ENCODE measurements around the gene C1QL2. TPM values are rescaled to one million over a fixed set of nuclear protein-coding genes. Genes with fewer than 3 reads are reported as not detected.

C1QL2 gene
- total RNA-seq, 2 experiments from 2014 or later, result not detected

DNA sequence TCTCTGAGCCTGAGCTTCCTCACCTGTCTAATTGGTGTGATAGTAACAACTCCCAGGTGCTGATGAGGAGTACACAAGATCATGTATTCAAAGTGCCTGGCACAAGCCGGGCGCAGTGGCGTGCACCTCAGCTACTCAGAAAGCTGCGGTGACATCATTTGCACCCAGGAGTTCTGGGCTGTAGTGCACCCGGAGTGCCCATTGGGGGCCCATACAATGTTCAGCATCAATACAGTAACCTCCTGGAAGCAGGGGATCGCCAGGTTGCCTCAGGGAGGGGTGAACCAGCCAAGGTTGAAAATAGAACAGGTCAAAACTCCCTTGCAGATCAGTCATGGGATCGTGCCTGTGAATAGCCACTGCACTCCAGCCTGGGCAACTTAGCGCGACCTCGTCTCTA is 11.2 kb upstream of the C1QL2 start:
- Mint-ChIP-seq H3K27ac (no peak overlapping the region), H3K4me1 (no peaks in the 10 kb centered on the region), H3K9me3 (no peaks in the 10 kb centered on the region), H3K4me3 (no peak overlapping the region), H3K27me3 (peaks cover 22% of the 10 kb centered on the region), H3K36me3 (no peaks in the 10 kb centered on the region)
- DNase-seq, result no peak

DNA sequence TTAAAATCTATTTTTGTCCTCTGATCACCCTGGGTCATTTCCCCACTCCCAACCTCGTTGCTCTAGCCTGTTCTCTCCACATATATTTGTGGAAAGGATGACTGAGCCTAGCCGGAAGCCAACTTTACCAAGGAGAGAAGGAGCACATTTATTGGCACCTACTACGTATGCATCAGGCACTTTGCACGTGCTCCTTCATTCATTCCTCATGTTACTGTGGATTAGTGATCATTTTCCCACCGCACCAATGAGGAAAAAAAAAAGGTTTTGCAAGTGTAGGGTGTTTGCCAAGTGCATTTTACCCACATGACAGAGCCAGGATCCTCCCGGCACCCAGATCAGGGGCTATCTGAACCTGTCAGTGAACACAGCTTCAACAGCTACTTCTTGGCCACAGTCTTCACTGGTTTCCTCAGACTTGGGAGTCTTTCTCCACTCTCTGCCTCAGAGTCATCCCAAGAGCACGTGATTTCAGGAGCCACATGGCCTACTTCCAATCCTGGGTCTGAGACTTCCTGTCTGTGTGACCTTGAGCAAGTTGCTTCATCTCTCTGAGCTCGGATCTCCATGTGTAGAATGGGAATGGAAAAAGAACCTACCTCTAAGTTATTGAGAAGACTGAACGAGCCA is 1.9 kb upstream of the C1QL2 start:
- H3K36me3 Mint-ChIP-seq, result no peaks in the 10 kb centered on the region
- H3K27me3 Mint-ChIP-seq, result peaks cover 54% of the 10 kb centered on the region
- no peak overlapping the region for H3K27ac Mint-ChIP-seq
- no peak for DNase-seq
- no peak overlapping the region for H3K4me3 Mint-ChIP-seq
- H3K4me1 Mint-ChIP-seq, result peaks cover 6% of the 10 kb centered on the region
- no peaks in the 10 kb centered on the region for H3K9me3 Mint-ChIP-seq

DNA sequence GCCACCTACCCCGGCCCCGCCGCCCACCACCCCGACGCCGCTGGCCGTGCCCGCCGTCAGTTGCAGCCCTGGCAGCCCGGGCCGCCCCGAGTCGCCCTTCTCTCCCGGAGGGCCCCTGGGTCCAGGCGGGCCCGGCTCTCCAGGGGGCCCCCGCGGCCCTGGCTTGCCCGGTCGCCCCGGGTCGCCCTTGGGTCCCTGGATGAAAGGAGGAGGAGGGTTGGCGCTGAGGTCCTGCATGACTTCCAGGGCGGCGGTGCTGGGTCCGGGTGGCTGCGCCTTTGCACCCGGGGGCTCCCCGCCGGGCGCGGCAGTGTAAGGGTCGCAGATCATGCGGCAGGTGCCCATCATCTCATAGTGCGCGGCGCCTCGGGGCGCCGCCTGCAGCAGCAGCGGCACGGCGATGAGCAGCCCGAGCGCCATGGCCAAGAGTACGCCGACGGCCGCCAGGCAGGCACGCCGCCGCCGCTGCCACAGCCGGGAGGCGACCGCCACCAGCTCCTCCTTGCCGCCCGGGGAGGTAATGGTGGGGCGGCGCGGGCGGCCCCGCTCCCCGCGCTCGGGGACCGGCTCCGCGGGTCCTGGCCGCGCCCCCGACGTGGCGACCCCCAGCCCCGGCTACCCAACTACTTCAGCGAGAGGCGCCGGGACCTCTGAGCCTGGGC is 570 bp downstream of the C1QL2 start:
- Mint-ChIP-seq H3K9me3 (no peaks in the 10 kb centered on the region), H3K27ac (no peak overlapping the region), H3K27me3 (peaks cover 68% of the 10 kb centered on the region)

DNA sequence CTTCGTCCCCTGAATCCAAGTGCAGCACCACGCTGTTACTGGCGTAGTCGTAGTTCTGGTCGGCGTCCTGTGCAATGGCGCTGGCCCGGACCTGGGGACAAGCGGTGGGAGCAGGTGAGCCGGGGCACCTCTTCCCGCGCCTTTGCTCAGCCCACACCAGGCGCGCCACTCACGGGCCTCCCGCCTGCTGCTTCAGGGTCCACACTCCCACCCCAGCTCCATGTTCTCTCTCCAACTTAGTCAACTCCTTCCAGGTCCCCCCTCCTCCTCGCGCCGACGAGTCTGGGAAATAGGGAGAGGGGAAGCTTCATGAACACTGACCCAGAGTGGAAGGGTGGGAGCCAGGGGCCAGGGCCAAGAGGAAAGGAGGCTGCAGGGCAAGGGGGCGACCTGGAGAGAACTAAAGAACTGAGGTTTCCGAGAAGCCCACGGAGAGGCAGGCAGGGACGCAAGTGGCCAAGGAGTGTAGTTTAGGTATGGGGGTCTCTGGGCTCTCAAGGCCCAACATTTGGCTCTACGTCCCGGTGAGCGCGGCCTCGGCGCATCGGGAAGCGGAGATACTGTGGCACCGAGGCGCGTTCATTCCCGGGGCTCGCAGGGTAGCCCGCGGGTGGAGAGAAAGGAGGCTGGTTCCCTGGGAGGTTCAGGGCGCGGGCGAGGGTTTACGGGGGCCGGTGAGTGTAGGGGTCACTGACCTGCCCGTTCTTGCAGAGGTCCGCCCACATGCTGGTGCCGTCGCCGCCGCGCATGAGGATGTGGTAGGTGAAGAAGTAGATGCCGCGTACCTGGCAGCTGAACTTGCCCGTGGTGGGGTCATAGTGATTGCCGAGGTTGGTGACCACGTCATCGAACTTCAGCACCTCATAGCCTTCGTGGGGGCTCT is 1.4 kb downstream of the C1QL2 start:
- Mint-ChIP-seq H3K4me3 (no peak overlapping the region), H3K27me3 (peaks cover 71% of the 10 kb centered on the region), H3K9me3 (no peaks in the 10 kb centered on the region), H3K36me3 (no peaks in the 10 kb centered on the region), H3K27ac (no peak overlapping the region), H3K4me1 (peaks cover 6% of the 10 kb centered on the region)
- no peak for DNase-seq

More for the DNA sequence above, 570 bp downstream of the C1QL2 start:
- Mint-ChIP-seq H3K36me3 (no peaks in the 10 kb centered on the region), H3K4me3 (no peak overlapping the region), H3K4me1 (peaks cover 6% of the 10 kb centered on the region)
- no peak for DNase-seq

DNA sequence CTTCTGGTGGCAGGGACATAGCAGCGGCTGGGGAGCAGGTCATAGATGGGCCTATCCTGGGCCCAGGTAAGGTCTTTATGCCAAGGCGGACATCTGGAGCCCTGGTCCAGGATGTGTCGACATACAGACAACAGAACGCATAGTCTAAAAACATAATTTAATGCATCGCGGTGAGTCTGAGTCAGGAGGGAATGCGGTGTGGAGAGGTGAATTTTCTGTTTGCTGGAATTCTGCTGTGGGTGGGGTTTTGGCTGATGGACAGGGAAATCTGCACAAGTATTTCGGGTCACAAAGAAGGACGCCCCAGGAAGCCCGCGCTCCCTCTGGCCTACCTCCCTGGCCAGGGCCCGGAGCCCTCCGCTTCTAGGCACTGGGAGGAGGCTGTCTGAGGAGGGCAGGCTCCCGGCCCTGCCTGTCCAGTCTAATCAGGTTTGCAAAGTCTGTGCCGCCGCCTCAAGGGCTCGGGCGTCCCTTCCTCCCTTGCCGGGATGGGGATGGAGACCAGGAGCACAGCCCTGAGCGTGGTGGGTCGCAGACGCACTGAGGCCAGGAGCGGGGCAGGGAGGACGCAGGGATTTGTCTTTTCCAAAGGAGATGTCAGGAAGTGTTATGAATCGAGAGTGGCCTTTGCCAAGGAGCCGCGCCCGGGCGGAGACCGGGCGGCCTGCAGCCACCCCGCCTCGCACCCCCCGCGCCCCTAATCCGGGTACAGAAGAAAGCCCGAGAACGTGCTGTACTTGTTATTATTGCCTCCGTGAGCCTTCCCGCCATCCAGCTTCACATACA is 2.3 kb downstream of the C1QL2 start:
- Mint-ChIP-seq H3K4me3 (no peak overlapping the region), H3K9me3 (no peaks in the 10 kb centered on the region), H3K4me1 (peaks cover 6% of the 10 kb centered on the region), H3K27me3 (peaks cover 69% of the 10 kb centered on the region), H3K27ac (no peak overlapping the region), H3K36me3 (no peaks in the 10 kb centered on the region)
- no peak for DNase-seq

DNA sequence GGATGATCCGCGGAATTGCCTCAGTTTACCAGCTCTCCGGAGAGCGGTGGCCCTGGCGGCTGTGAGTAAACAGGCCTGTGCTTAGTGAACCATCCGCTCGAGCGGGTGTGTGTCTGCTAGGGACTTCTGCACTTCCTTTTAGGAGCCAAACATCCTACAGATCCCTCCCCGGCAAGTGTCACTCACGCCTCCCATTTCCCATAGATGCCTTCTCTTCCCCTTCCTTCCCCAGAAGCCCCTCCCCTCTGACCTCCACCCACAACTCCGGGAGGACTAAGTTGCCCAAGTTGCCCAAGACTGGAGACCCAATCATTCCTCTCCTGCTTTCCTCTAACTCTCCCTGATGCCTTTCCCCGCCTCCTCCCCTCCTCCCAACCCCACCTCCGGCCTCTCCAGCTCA is 2.9 kb downstream of the C1QL2 start:
- Mint-ChIP-seq H3K27me3 (peaks cover 68% of the 10 kb centered on the region), H3K27ac (no peak overlapping the region), H3K4me1 (peaks cover 6% of the 10 kb centered on the region), H3K36me3 (no peaks in the 10 kb centered on the region), H3K9me3 (no peaks in the 10 kb centered on the region), H3K4me3 (no peak overlapping the region)
- DNase-seq, result no peak

DNA sequence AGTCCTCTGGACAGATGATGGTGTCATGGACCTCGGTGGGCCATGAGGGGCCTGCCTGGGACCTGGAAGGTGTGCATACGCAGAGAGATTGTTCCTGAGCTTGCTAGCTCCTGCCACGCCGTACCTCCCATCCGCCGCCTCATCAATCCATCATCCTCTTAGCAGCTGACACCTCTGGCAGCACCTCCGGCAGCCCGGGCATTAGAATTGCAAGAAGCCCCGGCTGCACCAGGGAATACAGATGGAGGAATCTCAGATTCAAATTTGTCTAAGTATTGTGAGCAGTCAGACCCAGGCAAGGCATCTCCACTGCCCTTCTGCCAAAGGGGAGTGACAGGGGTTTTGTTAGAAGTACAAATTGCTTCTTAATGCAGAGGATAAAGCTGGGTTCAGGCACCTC is 4.5 kb downstream of the C1QL2 start:
- Mint-ChIP-seq H3K27me3 (peaks cover 59% of the 10 kb centered on the region), H3K4me3 (no peak overlapping the region), H3K36me3 (no peaks in the 10 kb centered on the region), H3K9me3 (no peaks in the 10 kb centered on the region), H3K4me1 (peaks cover 6% of the 10 kb centered on the region), H3K27ac (no peak overlapping the region)
- DNase-seq, result no peak

DNA sequence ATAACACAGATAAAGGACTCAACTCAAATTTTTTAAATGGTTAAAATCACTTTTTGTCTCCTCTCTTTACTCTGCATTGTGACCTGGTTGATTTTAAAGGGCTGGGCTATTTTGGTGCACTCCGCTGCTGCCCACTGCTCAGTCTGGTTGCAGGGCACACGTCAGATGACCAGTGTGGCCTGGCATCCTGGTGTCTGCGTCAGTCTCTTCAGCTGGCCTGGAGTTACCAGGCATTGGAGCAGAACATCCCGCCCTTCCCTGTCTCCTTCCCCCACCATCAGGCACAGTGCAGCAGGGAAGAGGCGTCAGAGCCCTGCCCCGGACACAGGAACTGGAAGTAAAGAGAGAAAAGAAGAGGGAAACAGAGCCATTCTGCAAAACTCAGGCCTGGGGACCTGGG is 8.9 kb downstream of the C1QL2 start:
- no peak for DNase-seq
- Mint-ChIP-seq H3K36me3 (no peaks in the 10 kb centered on the region), H3K9me3 (no peaks in the 10 kb centered on the region), H3K27me3 (peaks cover 23% of the 10 kb centered on the region), H3K4me1 (no peaks in the 10 kb centered on the region), H3K4me3 (no peak overlapping the region), H3K27ac (no peak overlapping the region)

DNA sequence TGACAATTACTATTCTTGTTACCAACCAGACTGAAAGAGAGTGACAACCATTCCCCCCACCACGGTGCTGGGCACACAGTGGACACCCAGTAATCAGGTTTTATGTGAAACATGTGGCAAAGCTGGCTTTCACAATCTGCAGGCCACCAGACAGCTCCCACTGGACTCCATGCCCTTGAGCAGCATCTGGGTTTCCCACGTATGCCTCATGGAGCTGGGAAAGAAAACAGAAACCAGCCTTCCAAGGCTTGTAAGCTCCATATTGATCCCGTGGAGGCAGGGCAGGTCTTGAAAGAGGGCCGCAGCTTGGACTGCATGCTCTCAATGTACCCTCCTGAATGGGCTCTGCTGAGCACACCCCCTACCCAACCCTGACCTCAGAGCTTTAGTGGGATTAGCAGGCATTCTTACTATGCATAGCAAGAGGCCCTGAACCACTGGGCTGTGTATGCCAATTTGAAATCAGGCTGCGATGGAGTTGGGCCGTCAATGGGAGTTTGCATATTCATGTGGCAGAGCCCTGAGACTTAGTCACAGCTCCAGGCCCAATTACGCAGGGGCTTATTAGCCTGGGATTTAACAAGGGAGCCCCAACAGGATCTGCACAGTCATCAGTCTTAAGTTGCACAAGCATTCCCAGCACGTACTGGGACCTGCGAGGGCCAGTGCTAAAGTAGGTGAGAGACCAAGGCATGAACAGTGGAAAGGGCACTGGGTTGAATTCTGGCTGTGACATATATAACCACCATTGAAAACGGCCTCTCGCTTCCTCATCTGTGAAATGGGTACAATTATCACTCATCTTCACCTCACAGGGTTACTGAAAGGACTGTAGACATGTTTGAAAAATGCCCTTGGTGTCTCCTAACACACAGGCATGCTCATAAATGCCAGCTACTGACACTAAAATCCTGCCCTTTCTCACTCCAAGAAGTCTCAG is 10.5 kb downstream of the C1QL2 start:
- DNase-seq, result no peak
- no peaks in the 10 kb centered on the region for H3K4me1 Mint-ChIP-seq

DNA sequence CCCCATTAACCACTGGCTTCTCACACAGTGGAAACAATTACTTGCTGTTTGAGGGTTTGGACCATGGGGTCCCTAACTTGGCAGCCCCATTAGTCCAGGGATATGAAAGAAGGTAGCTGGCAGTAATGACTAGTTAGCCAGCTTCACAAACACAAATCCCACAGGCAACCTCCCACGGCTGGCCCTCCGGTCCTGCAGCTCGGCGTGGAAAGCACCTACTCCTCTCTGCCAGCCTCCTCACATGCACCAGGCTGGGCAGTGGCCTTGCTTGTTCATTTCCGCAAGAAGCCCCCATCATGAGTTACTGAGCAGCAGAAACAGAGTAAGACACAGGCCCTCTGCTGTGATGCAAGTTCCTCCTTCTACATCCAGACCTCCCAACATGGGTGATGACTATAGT is 13.7 kb downstream of the C1QL2 start:
- Mint-ChIP-seq H3K4me3 (no peak overlapping the region), H3K36me3 (no peaks in the 10 kb centered on the region), H3K9me3 (no peaks in the 10 kb centered on the region), H3K27me3 (no peaks in the 10 kb centered on the region), H3K4me1 (no peaks in the 10 kb centered on the region), H3K27ac (no peak overlapping the region)
- no peak for DNase-seq

More for the DNA sequence above, 10.5 kb downstream of the C1QL2 start:
- Mint-ChIP-seq H3K27ac (no peak overlapping the region), H3K27me3 (peaks cover 15% of the 10 kb centered on the region), H3K4me3 (no peak overlapping the region), H3K36me3 (no peaks in the 10 kb centered on the region), H3K9me3 (no peaks in the 10 kb centered on the region)

DNA sequence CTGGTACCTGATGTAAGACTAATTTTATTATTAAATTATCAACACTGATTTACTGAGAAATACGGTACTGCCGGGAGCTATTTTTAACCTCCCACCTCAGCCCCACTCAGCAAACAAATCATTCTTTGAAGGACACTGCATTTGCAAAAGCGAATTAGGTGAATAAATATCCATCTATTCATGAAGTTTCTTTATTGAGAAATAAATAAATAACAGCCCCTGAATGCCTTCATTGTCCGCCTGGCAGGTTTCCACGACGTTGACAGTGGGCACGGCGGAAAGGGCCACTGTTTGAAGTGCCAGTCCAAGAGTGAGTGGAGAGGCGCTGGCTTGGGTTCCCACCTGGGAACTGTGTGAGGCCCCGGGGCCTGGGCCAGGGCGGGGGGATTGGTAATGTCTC is 15.7 kb downstream of the C1QL2 start:
- no peak for DNase-seq
- H3K36me3 Mint-ChIP-seq, result no peaks in the 10 kb centered on the region
- H3K4me3 Mint-ChIP-seq, result no peak overlapping the region
- H3K27ac Mint-ChIP-seq, result no peak overlapping the region
- H3K27me3 Mint-ChIP-seq, result peaks cover 4% of the 10 kb centered on the region
- H3K9me3 Mint-ChIP-seq, result no peaks in the 10 kb centered on the region
- no peaks in the 10 kb centered on the region for H3K4me1 Mint-ChIP-seq

DNA sequence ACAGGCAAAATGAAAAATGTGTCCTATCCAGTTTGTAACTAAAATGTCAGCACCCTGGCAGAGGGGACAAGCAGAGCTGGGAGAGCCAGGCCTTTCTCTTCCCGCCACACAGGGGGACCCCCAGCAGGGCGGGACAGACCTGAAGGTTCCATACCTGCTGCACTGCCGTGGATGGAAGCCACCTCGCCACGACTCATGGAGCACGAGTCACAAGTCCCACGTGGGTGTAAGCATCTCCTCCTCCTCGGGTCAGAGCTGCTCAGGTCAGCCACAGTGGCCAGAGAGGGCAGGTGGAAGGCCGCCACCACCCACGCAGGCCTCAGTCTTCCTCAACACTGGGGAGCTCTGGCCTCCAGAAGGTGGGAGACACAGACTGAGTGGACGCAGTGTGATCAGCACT is 21.0 kb downstream of the C1QL2 start:
- Mint-ChIP-seq H3K27me3 (peaks cover 6% of the 10 kb centered on the region), H3K27ac (no peak overlapping the region), H3K4me3 (no peak overlapping the region), H3K9me3 (no peaks in the 10 kb centered on the region), H3K36me3 (no peaks in the 10 kb centered on the region), H3K4me1 (no peaks in the 10 kb centered on the region)
- no peak for DNase-seq

DNA sequence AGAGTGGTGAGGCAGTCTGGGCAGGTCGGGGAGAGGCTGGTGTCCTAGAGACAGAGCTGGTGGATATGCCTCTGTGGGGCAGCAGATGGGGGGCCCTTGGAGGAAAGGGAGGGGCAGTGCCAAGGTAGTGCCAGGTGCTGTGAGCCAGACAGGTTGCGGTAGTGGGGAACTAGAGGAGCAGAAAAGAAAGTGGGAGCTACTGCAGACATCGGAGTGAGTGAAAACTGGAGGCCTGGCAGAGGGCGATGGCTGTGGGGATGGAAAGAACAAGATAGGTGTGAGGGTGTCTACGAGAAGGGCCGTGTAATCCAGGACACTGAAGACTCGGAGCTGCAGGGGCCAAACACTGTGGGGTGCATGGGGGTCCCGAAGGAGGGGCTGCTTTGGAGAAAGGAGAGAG is 21.7 kb downstream of the C1QL2 start:
- Mint-ChIP-seq H3K36me3 (no peaks in the 10 kb centered on the region), H3K27me3 (peaks cover 8% of the 10 kb centered on the region), H3K4me1 (no peaks in the 10 kb centered on the region), H3K27ac (no peak overlapping the region), H3K9me3 (no peaks in the 10 kb centered on the region), H3K4me3 (no peak overlapping the region)
- DNase-seq, result no peak

DNA sequence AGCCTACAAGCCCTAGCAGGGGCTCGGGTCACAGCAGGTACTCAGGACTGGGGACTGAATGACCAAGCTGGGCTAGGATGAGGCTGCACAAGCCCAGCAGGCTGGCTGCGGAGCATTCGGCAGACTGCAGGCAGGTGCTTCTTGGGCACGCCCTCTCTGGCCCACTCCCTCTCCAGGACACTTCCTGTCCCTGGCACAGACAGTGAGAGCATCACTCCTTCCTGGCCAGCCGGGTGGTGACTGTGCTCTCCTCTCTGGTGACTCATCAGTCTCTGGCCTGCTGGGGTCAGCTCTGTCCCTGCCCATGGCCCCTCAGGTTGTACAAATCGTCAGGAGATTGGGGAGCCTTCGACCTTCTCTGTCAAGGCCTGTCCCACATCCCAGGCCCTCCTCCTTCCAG is 22.5 kb downstream of the C1QL2 start:
- H3K36me3 Mint-ChIP-seq, result no peaks in the 10 kb centered on the region
- DNase-seq, result no peak
- H3K4me1 Mint-ChIP-seq, result no peaks in the 10 kb centered on the region
- H3K4me3 Mint-ChIP-seq, result no peak overlapping the region
- no peak overlapping the region for H3K27ac Mint-ChIP-seq
- H3K9me3 Mint-ChIP-seq, result no peaks in the 10 kb centered on the region
- peaks cover 10% of the 10 kb centered on the region for H3K27me3 Mint-ChIP-seq

All from activated naive CD8-positive, alpha-beta T cell treated with anti-CD3 and anti-CD28 coated beads for 36 hours (primary cell).